Osteoblast (primary cell): ENCODE measurements around the gene ALG9. TPM values are rescaled to one million over a fixed set of nuclear protein-coding genes. Genes with fewer than 3 reads are reported as not detected.
"Not testable (repeated sequence)": the region's sequence is repeated elsewhere in the genome, so short reads cannot be mapped to it uniquely, and the experiment has no call there.

ENCODE experiments used
- DNase-seq: peaks from one replicate; pipeline ENCODE4 v3.0.0; 2011; ENCODE audit warnings: low spot score, mixed read lengths; ENCODE audit not compliant: insufficient read length; ENCODE audit errors: missing footprints
- H2AFZ ChIP-seq: 2 replicates; pipeline ENCODE4 v1.6.0; 2011; ENCODE audit warnings: mild to moderate bottlenecking, low read length
- H3K27ac ChIP-seq: 2 replicates; pipeline ENCODE4 v1.5.1; 2011; ENCODE audit warnings: mild to moderate bottlenecking, low read depth, low read length, moderate library complexity
- H3K27me3 ChIP-seq: 2 replicates; pipeline ENCODE4 v1.6.0; 2012; ENCODE audit warnings: mild to moderate bottlenecking, control low read depth, inconsistent platforms, low read length, moderate library complexity; ENCODE audit not compliant: insufficient read depth
- H3K36me3 ChIP-seq: 2 replicates; pipeline ENCODE4 v1.5.1; 2011; ENCODE audit warnings: mild to moderate bottlenecking, low read length, control low read depth, moderate library complexity; ENCODE audit not compliant: insufficient read depth
- H3K4me1 ChIP-seq: 2 replicates; pipeline ENCODE4 v1.5.1; 2011; ENCODE audit warnings: mild to moderate bottlenecking, low read length, control low read depth, moderate library complexity; ENCODE audit not compliant: insufficient read depth
- H3K4me2 ChIP-seq: 2 replicates; pipeline ENCODE4 v1.6.0; 2011; ENCODE audit warnings: mild to moderate bottlenecking, low read length; ENCODE audit not compliant: insufficient read depth
- H3K4me3 ChIP-seq: fragments of 200-600 bp; sonication (generic); 3 replicates; pipeline ENCODE4 v1.5.1; 2012; ENCODE audit warnings: mild to moderate bottlenecking, low read length, inconsistent platforms; ENCODE audit not compliant: insufficient read depth
- H3K79me2 ChIP-seq: 2 replicates; pipeline ENCODE4 v1.6.0; 2012; ENCODE audit warnings: mild to moderate bottlenecking, low read length, control low read depth, inconsistent platforms; ENCODE audit not compliant: insufficient read depth
- H3K9me3 ChIP-seq: 2 replicates; pipeline ENCODE4 v1.5.1; 2011; ENCODE audit warnings: low read depth, low read length, control low read depth
- H4K20me1 ChIP-seq: 2 replicates; pipeline ENCODE4 v1.6.0; 2012; ENCODE audit warnings: mild to moderate bottlenecking, low read length, control low read depth; ENCODE audit not compliant: insufficient read depth
- total RNA-seq: library from RNA; depleted of rRNA; stranded (reverse); fragments of >200 nt; gene quantifications from 2 replicates; pipeline ENCODE4 v1.2.3, GENCODE V29; 2012
- TF ChIP-seq, protein P1 (sequence below): IDR thresholded peaks from 2 replicates; pipeline ENCODE4 v1.5.1; 2011; ENCODE audit warnings: mild to moderate bottlenecking, low read depth, low read length, moderate library complexity; ENCODE audit errors: extremely low read depth

Gene ALG9
- total RNA-seq, 1 donor = 35.8 TPM

DNA sequence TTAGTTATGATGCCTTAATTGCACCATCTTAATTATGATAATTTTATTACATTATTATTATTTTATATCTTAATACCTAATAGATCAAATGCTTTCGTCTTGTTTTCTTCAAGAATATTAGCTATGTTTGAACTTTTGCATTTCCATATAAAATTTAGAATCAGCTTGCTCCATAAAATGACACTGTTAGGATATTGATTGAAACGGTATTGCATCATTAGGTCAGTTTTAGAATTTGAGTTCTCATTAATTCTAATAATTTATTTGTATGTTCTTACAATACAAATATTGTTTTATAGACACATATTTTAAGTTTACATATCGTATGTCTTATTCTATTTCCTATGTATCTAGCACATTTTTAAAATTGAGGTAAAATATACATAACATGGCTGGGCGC lies 14.7 kb upstream of the ALG9 start:
- Histone ChIP-seq H3K9me3 (no peaks in the 10 kb centered on the region), H2AFZ (no peak overlapping the region), H3K4me2 (no peak overlapping the region)

DNA sequence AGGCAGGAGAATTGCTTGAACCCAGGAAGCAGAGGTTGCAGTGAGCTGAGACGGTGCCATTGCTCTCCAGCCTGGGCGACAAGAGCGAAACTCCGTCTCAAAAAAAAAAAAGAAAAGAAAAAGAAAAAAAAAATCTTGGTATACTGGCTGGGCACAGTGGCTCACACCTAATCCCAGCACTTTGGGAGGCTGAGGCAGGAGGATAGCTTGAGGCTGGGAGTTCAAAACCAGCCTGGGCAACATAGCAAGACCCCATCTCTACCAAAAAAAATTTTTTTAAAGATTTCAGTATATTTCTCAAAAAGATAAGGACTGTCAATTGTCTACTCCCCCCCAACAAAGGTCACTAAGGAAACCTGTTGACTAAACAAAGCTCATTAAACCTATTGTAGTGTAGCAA lies 13.7 kb upstream of the ALG9 start:
- DNase-seq, H2AFZ ChIP-seq, H3K27me3 ChIP-seq, H3K4me1 ChIP-seq, H3K27ac ChIP-seq, H3K4me3 ChIP-seq, H3K9me3 ChIP-seq, H3K36me3 ChIP-seq, H3K4me2 ChIP-seq, H3K79me2 ChIP-seq, H4K20me1 ChIP-seq: not testable (repeated sequence)

More for the DNA sequence above, 14.7 kb upstream of the ALG9 start:
- Histone ChIP-seq H3K4me1 (no peaks in the 10 kb centered on the region), H3K79me2 (no peaks in the 10 kb centered on the region), H3K4me3 (no peak overlapping the region), H4K20me1 (no peaks in the 10 kb centered on the region), H3K36me3 (no peaks in the 10 kb centered on the region), H3K27ac (no peak overlapping the region), H3K27me3 (no peaks in the 10 kb centered on the region)
- TF ChIP-seq, protein P1, sequence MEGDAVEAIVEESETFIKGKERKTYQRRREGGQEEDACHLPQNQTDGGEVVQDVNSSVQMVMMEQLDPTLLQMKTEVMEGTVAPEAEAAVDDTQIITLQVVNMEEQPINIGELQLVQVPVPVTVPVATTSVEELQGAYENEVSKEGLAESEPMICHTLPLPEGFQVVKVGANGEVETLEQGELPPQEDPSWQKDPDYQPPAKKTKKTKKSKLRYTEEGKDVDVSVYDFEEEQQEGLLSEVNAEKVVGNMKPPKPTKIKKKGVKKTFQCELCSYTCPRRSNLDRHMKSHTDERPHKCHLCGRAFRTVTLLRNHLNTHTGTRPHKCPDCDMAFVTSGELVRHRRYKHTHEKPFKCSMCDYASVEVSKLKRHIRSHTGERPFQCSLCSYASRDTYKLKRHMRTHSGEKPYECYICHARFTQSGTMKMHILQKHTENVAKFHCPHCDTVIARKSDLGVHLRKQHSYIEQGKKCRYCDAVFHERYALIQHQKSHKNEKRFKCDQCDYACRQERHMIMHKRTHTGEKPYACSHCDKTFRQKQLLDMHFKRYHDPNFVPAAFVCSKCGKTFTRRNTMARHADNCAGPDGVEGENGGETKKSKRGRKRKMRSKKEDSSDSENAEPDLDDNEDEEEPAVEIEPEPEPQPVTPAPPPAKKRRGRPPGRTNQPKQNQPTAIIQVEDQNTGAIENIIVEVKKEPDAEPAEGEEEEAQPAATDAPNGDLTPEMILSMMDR = no peak
- DNase-seq = no peak

DNA sequence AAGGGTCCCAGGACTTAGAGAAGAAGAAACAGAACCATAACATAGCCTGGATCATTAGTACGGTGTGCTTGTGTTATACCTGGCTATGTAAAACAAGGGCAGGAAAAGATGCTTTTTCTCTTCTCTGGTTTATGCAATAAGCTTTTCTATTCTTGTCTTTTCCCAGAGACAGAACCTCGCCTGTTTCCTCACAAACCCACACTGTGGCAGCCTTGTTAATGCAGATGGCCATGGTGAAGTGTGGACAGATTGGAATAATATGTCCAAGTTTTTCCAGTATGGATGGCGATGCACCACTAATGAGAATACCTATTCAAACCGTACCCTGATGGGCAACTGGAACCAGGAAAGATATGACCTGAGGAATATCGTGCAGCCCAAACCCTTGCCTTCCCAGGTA lies 10.8 kb upstream of the ALG9 start:
- Histone ChIP-seq H3K4me1 (peaks cover 14% of the 10 kb centered on the region), H3K36me3 (no peaks in the 10 kb centered on the region), H2AFZ (no peak overlapping the region), H3K9me3 (no peaks in the 10 kb centered on the region), H3K4me3 (no peak overlapping the region), H3K27ac (no peak overlapping the region), H4K20me1 (no peaks in the 10 kb centered on the region), H3K79me2 (no peaks in the 10 kb centered on the region), H3K27me3 (no peaks in the 10 kb centered on the region), H3K4me2 (no peak overlapping the region)
- DNase-seq = no peak
- TF ChIP-seq, protein P1 = no peak

DNA sequence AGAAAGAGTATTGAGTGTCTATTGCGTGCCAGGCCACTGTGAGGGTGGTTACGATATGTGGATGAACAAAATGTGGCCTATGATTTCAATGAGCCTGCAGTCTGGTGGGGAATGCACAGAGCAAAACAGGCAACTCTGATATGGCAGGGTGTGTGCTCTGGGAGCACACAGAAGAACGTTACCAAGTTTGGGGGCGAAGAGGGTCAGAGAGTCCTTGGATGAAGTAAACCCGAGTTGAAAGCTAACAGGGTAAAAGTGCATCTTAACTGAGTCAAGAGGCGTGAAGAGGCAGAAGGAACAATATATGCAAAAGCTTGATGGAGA lies 8.2 kb upstream of the ALG9 start:
- no peaks in the 10 kb centered on the region for H3K27me3 ChIP-seq
- peak overlapping the region; percentile 99 for H3K27ac ChIP-seq
- no peaks in the 10 kb centered on the region for H3K36me3 ChIP-seq
- H3K4me1 ChIP-seq = peaks cover 14% of the 10 kb centered on the region
- DNase-seq = no peak
- H3K79me2 ChIP-seq = no peaks in the 10 kb centered on the region
- H4K20me1 ChIP-seq = no peaks in the 10 kb centered on the region
- no peaks in the 10 kb centered on the region for H3K9me3 ChIP-seq
- peak overlapping the region; percentile 88 for H3K4me3 ChIP-seq
- H2AFZ ChIP-seq = peak overlapping the region; percentile 97
- TF ChIP-seq, protein P1 = no peak
- peak overlapping the region; percentile 97 for H3K4me2 ChIP-seq
